Measurements from ENCODE around the gene PSME3IP1. TPM values are rescaled to one million over a fixed set of nuclear protein-coding genes. Genes with fewer than 3 reads are reported as not detected.
"Not testable (repeated sequence)": the region's sequence is repeated elsewhere in the genome, so short reads cannot be mapped to it uniquely, and the experiment has no call there.

Gene PSME3IP1
- total and polyA plus RNA-seq, 2 of the 4 experiments (the other 2 are of a cell fraction) = 50.2 to 75.2 TPM

- H3K14ac ChIP-seq (replicated peaks; ENCODE audit: low read depth, low read length); H4K20me1 ChIP-seq (ENCODE audit: insufficient read depth, low read length); H3K9me3 ChIP-seq (ENCODE audit: control insufficient read depth, insufficient read depth, low read length); H2BK120ac ChIP-seq (ENCODE audit: low read depth, low read length); H3K27ac ChIP-seq (ENCODE audit: insufficient read depth, low read length); POLR2A ChIA-PET (ENCODE audit: unreplicated experiment); H3K9ac ChIP-seq (ENCODE audit: low read depth, low read length); H3K9me1 ChIP-seq (ENCODE audit: insufficient read depth, low read length); ATAC-seq (ENCODE audit: low read depth); H3K56ac ChIP-seq (ENCODE audit: extremely low read depth, insufficient read depth, low read length); DNase-seq; H2BK20ac ChIP-seq (ENCODE audit: low read depth, low read length); intact Hi-C loops (cut with micrococcal nuclease); H4K91ac ChIP-seq (ENCODE audit: insufficient read depth, low read depth, low read length); H3K4me2 ChIP-seq (ENCODE audit: low read depth, low read length); H3K4ac ChIP-seq (ENCODE audit: low read depth, low read length); H4K5ac ChIP-seq (ENCODE audit: low read depth, low read length); in situ Hi-C loops (cut with MboI; ENCODE audit: low sequenced_read_pairs); CTCF ChIA-PET; H3K4me1 ChIP-seq (ENCODE audit: control insufficient read depth, insufficient read depth, low read length); H3K36me3 ChIP-seq (ENCODE audit: control insufficient read depth, insufficient read depth, low read length); H3K27me3 ChIP-seq (ENCODE audit: control insufficient read depth, insufficient read depth, low read length); dilution Hi-C loops (cut with HindIII; ENCODE audit: low sequenced_read_pairs, unreplicated experiment); H3K4me3 ChIP-seq (ENCODE audit: insufficient read depth, low read depth, low read length); H2AK9ac ChIP-seq (replicated peaks; ENCODE audit: low read depth, low read length, poor library complexity); H2AFZ ChIP-seq (replicated peaks; ENCODE audit: low read length, poor library complexity); H2AK5ac ChIP-seq (ENCODE audit: low read depth, low read length); H3K18ac ChIP-seq (ENCODE audit: low read depth, low read length); H3K23ac ChIP-seq (ENCODE audit: low read depth, low read length); BruUV-seq (replicated peaks); H2BK5ac ChIP-seq (ENCODE audit: low read depth, low read length, poor library complexity, severe bottlenecking); H4K8ac ChIP-seq (ENCODE audit: low read depth in 2 of 2, low read length in 2 of 2); H2BK15ac ChIP-seq (ENCODE audit: low read depth, low read length): not testable (repeated sequence)
- peaks cover 24 to 48% of the 10 kb centered on the region in 2 experiments for H3K79me1 ChIP-seq (ENCODE audit: low read depth in 1 of 2, low read length in 2 of 2)
- no CpG with 5 or more reads among the region's 24 CpGs for WGBS, 2 experiments (ENCODE audit: extremely low coverage in 2 of 2, insufficient read length in 1 of 2)
These were observed 14.5 kb upstream of the PSME3IP1 start for GRCh38 chr16:57200321-57200720.
